NT2/D1 (cell line): ENCODE data around the gene SERTAD1.

Experiments
- DNase-seq: peaks from one replicate; pipeline ENCODE4 v3.0.0-alpha.2; 2011; ENCODE audit warnings: low read depth, low spot score
- H3K27me3 ChIP-seq: 2 replicates; pipeline ENCODE4 v1.6.0; 2011; ENCODE audit warnings: mild to moderate bottlenecking; ENCODE audit not compliant: insufficient read length, insufficient read depth
- H3K36me3 ChIP-seq: 2 replicates; pipeline ENCODE4 v1.6.1; 2011; ENCODE audit warnings: mild to moderate bottlenecking, low read length, mixed read lengths; ENCODE audit not compliant: insufficient read depth, insufficient read length
- H3K4me1 ChIP-seq: 2 replicates; pipeline ENCODE4 v1.5.1; 2011; ENCODE audit not compliant: insufficient read depth, insufficient read length
- H3K4me3 ChIP-seq: 2 replicates; pipeline ENCODE4 v1.5.1; 2011; ENCODE audit warnings: low read depth; ENCODE audit not compliant: insufficient read length
- H3K9ac ChIP-seq: 2 replicates; pipeline ENCODE4 v1.6.0; 2011; ENCODE audit warnings: low read depth; ENCODE audit not compliant: insufficient read length
- H3K9me3 ChIP-seq: 2 replicates; pipeline ENCODE4 v1.5.1; 2011; ENCODE audit warnings: mild to moderate bottlenecking, low read length; ENCODE audit not compliant: insufficient read depth
- SUZ12 ChIP-seq: IDR thresholded peaks from 2 replicates; pipeline ENCODE4 v1.6.1; 2011; ENCODE audit not compliant: insufficient read length, insufficient read depth; ENCODE audit errors: extremely low read depth
- YY1 ChIP-seq: IDR thresholded peaks from 2 replicates; pipeline ENCODE4 v1.6.1; 2011; ENCODE audit not compliant: insufficient read length, insufficient read depth
- ZNF274 ChIP-seq: IDR thresholded peaks from 2 replicates; pipeline ENCODE4 v1.6.1; 2011; ENCODE audit warnings: mild to moderate bottlenecking, low read depth, low read length

Gene SERTAD1

DNA sequence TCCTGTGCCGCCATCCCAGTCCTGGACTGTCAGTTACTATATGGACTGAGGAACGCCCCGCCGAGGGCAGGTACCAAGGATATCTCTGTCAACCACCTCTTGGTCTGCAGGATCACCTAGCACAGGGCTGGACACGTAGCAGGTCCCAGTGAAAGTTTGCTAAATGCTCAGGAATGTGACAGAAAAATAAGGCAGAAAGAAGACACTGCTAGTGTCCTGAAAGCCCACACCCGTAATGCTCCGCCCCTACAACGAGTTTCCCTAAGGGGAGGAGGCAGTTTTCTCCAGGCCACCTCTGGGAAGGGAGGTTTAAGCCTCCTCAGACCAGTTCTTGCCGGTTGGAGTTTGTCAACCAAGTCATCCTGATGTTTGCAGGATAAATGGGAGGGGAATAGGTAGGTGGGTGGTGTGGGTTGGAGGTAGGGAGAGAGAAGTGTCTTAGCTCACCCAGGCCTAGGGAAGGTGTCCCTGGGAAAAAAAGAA, 20.0 kb upstream of the SERTAD1 start:
- Histone ChIP-seq H3K4me1 (peaks cover 2% of the 10 kb centered on the region), H3K4me3 (no peak overlapping the region), H3K27me3 (no peaks in the 10 kb centered on the region), H3K9me3 (no peaks in the 10 kb centered on the region), H3K36me3 (peaks cover 18% of the 10 kb centered on the region), H3K9ac (no peak overlapping the region)
- TF ChIP-seq SUZ12 (no peak), YY1 (no peak), ZNF274 (no peak)
- DNase-seq: no peak

DNA sequence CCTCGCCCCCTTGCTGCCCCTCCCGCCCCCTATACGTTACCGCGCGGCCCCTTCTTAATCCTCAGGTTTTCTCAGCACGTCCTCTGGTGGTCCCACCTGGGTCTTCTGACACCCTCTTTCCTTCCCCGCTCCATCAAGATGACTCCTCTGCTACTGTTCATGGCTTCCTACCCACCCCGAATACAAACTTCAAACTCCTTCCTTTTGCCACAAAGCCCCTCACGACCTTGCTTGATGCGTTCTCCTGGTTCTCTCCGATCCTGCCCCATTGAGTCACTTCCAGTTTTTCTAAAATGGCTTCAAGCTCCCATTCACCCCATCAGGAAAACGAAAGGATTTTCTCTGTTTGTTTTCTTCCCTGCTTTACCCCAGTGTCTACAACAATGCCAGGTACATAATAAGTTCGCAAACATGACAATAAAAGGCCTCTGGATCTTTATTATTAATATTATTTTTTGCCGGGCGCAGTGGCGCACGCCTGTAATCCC, 19.1 kb upstream of the SERTAD1 start:
- Histone ChIP-seq H3K4me1 (peaks cover 2% of the 10 kb centered on the region), H3K9me3 (no peaks in the 10 kb centered on the region), H3K27me3 (no peaks in the 10 kb centered on the region), H3K9ac (peak overlapping the region; percentile 74), H3K4me3 (peak overlapping the region; percentile 27), H3K36me3 (peaks cover 28% of the 10 kb centered on the region)
- DNase-seq: no peak
- TF ChIP-seq SUZ12 (no peak), ZNF274 (no peak), YY1 (no peak)

DNA sequence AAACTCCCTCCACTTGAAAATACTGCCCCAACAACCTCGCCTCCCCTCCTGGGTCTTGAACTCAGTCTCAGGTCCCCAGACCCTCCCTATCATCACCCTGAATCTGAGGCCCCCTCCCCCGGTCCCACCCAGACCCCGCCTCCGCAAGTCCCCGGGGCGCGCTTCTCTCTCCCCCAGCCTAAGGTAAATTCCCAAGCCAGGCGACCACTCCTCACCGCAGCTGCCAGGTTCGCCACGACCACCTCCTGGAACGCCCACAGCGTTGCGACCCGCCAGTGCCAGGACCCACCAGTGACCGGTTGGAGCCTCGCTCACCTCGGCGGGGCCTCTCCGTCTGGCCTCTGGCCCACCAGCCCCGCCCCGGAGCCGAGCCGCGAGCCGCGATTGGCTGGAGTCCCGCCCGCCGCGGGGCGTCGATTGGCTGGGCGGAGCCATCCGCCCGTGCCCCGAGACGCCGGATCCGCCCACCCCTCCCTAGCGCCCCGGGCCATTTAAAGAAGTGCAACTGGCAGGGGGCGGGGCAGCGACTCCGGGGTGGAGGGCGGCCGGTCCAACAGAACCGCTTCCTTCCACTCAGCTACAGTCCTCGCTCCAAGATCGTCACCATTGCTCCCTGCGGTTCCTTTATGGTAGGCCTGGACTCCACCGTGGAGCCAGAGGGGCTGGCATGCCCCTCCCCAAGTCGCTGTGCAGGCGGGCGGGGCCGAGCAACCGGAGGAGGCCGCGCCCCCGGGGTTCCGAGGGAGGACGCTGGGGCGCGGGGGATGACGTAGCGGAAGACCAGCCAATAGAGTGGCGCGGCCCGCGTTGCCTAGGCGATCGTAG, 18.4 kb upstream of the SERTAD1 start, which contains the start of gene SERTAD3:
SERTAD3 (minus strand) TSS at position 336 of the 825 bp plus-strand sequence. CDS start 2,255 bp downstream, outside the sequence.
- Histone ChIP-seq H3K36me3 (peaks cover 28% of the 10 kb centered on the region), H3K4me1 (peaks cover 2% of the 10 kb centered on the region), H3K27me3 (no peaks in the 10 kb centered on the region), H3K9ac (peak within 1 kb of the TSS; percentile 94), H3K9me3 (no peaks in the 10 kb centered on the region), H3K4me3 (peak within 1 kb of the TSS; percentile 97)
- DNase-seq: peak; percentile 80
- TF ChIP-seq ZNF274 (no peak), YY1 (no peak), SUZ12 (no peak)

DNA sequence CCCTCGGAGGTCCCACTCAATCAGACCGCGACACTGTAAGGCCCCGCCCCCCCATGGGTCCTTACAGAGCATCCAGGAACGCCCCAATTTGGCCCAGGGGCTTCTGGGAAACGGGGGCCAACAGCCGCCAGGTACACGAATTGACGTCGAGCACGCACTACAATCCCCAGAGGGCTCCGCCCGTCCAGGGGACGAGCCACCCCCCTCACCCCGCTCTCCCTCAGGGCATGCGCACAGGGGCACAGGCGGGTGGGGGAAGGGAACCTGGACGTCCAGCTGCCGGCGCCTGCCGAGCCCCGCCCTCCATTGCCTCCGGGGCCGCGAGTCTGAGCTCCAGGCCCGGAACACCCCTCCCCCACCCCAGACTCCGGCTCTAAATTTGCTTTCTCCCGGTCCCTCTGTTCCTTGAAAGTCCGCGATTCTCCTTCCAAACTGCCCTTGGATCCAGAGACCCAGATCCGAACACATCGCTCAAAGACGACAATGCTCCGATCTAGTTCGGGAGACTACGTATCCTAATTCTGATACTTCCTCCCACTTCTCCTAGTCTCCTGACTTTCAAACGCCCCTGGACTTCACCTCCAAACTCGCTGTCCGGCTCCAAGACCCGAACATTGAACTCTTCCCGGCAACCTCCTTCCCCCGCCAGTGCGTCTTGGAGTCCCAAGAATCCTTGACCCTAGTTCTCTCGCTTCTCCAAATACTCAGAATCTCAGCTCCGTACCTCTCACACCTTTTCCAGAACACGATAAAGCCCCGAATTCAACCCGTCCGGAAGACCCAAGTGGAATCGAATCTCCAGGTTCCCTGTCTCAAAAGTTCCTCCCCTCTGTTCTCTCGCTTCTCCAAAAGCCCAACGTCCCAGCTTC, 17.6 kb upstream of the SERTAD1 start:
- Histone ChIP-seq H3K36me3 (peaks cover 28% of the 10 kb centered on the region), H3K9ac (peak overlapping the region; percentile 94), H3K9me3 (no peaks in the 10 kb centered on the region), H3K4me3 (peak overlapping the region; percentile 97), H3K4me1 (peaks cover 2% of the 10 kb centered on the region), H3K27me3 (no peaks in the 10 kb centered on the region)
- TF ChIP-seq SUZ12 (no peak), YY1 (no peak), ZNF274 (no peak)
- peak; percentile 98 for DNase-seq

DNA sequence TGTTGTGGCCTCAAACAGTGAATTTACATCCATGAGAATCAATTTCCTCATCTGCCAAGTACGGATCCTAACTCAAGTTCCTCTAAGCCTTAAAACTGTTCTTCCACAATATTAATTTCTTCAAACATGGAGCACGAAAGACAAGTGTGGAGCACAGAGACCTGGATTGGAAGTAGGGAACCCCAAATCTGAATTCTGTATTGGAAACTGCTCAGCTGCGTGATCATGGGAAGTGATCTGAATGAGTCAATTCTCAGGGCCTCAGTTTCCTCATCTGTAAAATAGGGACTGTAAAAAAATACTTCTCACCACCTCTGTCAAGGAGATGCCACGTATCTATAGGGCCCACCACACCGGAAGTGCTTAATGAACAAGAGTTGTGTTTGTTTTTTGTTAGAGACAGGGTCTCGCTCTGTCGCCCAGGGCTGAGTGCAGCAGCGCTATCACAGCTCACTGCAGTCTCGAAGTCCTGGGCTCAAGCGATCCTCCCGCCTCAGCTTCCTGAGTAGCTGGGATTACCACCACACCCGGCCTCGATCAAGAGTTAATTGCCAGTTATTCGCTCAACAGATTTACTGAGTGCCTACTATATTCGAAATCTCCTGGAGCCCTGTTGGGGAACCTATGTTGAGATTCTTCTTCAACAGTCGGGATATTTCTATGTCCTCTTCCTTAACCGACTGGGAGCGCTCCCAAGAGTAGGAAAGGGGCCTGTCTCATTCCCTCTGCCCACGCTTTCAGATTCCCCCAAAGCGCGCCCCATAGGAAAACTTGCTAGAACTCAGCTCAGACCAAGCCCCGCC, 16.7 kb upstream of the SERTAD1 start:
- H3K27me3 ChIP-seq: no peaks in the 10 kb centered on the region
- no peak for DNase-seq
- peak overlapping the region; percentile 51 for H3K4me3 ChIP-seq
- peaks cover 2% of the 10 kb centered on the region for H3K4me1 ChIP-seq
- TF ChIP-seq SUZ12 (no peak), ZNF274 (no peak)
- peaks cover 28% of the 10 kb centered on the region for H3K36me3 ChIP-seq
- no peaks in the 10 kb centered on the region for H3K9me3 ChIP-seq
- peak overlapping the region; percentile 70 for H3K9ac ChIP-seq

DNA sequence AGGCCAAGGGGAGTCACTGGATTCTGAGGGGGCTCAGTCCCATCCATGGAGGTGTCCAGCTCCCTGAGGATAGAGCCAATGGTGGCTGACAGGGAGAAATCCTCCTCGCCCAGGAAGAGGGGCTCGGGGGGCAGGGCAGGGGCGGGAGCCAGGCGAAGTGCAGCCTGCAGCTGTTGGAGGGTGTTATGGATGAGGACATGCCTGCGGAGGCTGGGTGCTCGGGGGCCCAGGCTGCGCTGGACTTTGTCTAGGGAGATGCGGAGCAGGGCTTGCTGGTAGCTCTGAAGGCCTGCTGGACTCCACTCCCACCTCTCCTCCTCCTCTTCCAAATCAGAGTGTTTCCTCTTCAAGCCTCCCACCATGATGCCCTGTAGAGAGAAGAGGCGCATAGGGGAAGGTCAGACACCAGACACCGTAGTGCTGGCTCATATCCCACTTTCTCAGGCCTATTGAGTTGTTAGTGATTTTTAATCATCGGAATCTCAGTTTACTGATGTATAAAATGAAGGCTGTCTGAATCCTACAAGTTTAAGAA, 16.0 kb upstream of the SERTAD1 start:
- no peak overlapping the region for H3K4me3 ChIP-seq
- peaks cover 28% of the 10 kb centered on the region for H3K36me3 ChIP-seq
- TF ChIP-seq ZNF274: no peak
- no peak for TF ChIP-seq YY1
- TF ChIP-seq SUZ12: no peak
- H3K9ac ChIP-seq: peak overlapping the region; percentile 70
- H3K9me3 ChIP-seq: no peaks in the 10 kb centered on the region
- peaks cover 2% of the 10 kb centered on the region for H3K4me1 ChIP-seq
- no peak for DNase-seq
- no peaks in the 10 kb centered on the region for H3K27me3 ChIP-seq
